T1000 (cell line): Measurements from ENCODE around the gene HES6.

Experiments
- DNase-seq: peaks from one replicate; lab custom pipeline; 2025; ENCODE audit warnings: mixed read lengths; lab: John Stamatoyannopoulos, UW

Gene HES6

GRCh38 chr2:238254095-238254723, 14.4 kb upstream of the HES6 start:
- DNase-seq, result no peak

- no peak for DNase-seq
Measured at GRCh38 chr2:238252766-238253630, 13.2 kb upstream of the HES6 start.

- DNase-seq, result no peak
Measured at GRCh38 chr2:238251986-238252385, 12.1 kb upstream of the HES6 start.

GRCh38 chr2:238251331-238251730, 11.5 kb upstream of the HES6 start:
- no peak for DNase-seq

GRCh38 chr2:238250896-238251295, 11.1 kb upstream of the HES6 start:
- DNase-seq, result no peak

- no peak for DNase-seq
Measured at GRCh38 chr2:238247841-238248453, 8.1 kb upstream of the HES6 start.

- no peak for DNase-seq
Measured at GRCh38 chr2:238247002-238247822, 7.4 kb upstream of the HES6 start.

- no peak for DNase-seq
Measured at GRCh38 chr2:238244151-238244550, 4.3 kb upstream of the HES6 start.

GRCh38 chr2:238243496-238244076, 3.7 kb upstream of the HES6 start:
- no peak for DNase-seq

GRCh38 chr2:238242731-238243495, 3.1 kb upstream of the HES6 start:
- no peak for DNase-seq

- DNase-seq, result no peak
Measured at GRCh38 chr2:238241970-238242369, 2.1 kb upstream of the HES6 start.

- DNase-seq, result no peak
Measured at GRCh38 chr2:238240757-238241711, 1.2 kb upstream of the HES6 start.

GRCh38 chr2:238239543-238239862, 335 bp downstream of the HES6 start:
- no peak for DNase-seq

- DNase-seq, result no peak
Measured at GRCh38 chr2:238238766-238239542, 884 bp downstream of the HES6 start.

- DNase-seq, result no peak
Measured at GRCh38 chr2:238238311-238238765, 1.5 kb downstream of the HES6 start.

GRCh38 chr2:238237431-238238135, 2.3 kb downstream of the HES6 start:
- no peak for DNase-seq

- no peak for DNase-seq
Measured at GRCh38 chr2:238236571-238236970, 3.3 kb downstream of the HES6 start.

- DNase-seq, result no peak
Measured at GRCh38 chr2:238235856-238236255, 4.0 kb downstream of the HES6 start.
